ENCODE results near the gene NOC4L. TPM values are rescaled to one million over a fixed set of nuclear protein-coding genes. Genes with fewer than 3 reads are reported as not detected.
"Not testable (repeated sequence)": the region's sequence is repeated elsewhere in the genome, so short reads cannot be mapped to it uniquely, and the experiment has no call there.

NOC4L gene
- polyA plus RNA-seq, 1 of the 3 experiments (the other 2 are of a cell fraction), result 12.9 TPM

- Histone ChIP-seq H3F3A (replicated peaks; ENCODE audit: insufficient read depth) (no peaks in the 10 kb centered on the region), H3K9me3 (no peaks in the 10 kb centered on the region), H3K4me1 (ENCODE audit: control insufficient read depth in 1 of 2, insufficient read depth in 2 of 2, low read depth in 1 of 2, low read length in 1 of 2) (peaks cover 0 to 12% of the 10 kb centered on the region in 2 experiments; a peak in 1 of 4 replicates), H3K9ac (no peak overlapping the region), H3K4me2 (no peak overlapping the region), H3K36me3 (replicated peaks in 1 of 2; ENCODE audit: control insufficient read depth in 1 of 2, insufficient read depth in 2 of 2, low read length in 1 of 2) (peaks cover 0 to 21% of the 10 kb centered on the region in 2 experiments), H2AFZ (ENCODE audit: low read depth) (no peak overlapping the region), H3K27ac (ENCODE audit: low read depth in 2 of 2, low read length in 1 of 2) (no peak overlapping the region), H3K27me3 (ENCODE audit: insufficient read depth) (no peaks in the 10 kb centered on the region), H4K20me1 (ENCODE audit: insufficient read depth) (0 out of 2 replicates have a peak, but pooled peaks cover under 1% of the 10 kb centered on the region), H3K79me2 (ENCODE audit: insufficient read depth) (peaks cover 28% of the 10 kb centered on the region), H3K9me2 (no peaks in the 10 kb centered on the region), H3K4me3 (ENCODE audit: low read depth in 2 of 2, low read length in 1 of 2) (no peak overlapping the region)
- POLR2A ChIA-PET, result no interaction called here
- no peak for TF ChIP-seq EP300 (IDR thresholded peaks at IDR 0.05; ENCODE audit: borderline replicate concordance in 1 of 2, low read depth in 1 of 2, low read length in 1 of 2)
- TF ChIP-seq SIN3A (IDR thresholded peaks at IDR 0.05; ENCODE audit: borderline replicate concordance, low read depth, low read length), result no peak
- no peak for TF ChIP-seq TCF12 (IDR thresholded peaks at IDR 0.05)
- no peak for TF ChIP-seq CTCF (IDR thresholded peaks at IDR 0.05)
- no peak for TF ChIP-seq FOSL2 (IDR thresholded peaks at IDR 0.05; ENCODE audit: borderline replicate concordance, low read depth)
- TF ChIP-seq CHD2 (IDR thresholded peaks at IDR 0.05; ENCODE audit: low read length, partially characterized antibody), result no peak
- no peak for TF ChIP-seq RFX5 (IDR thresholded peaks at IDR 0.05; ENCODE audit: low read length)
- no peak for TF ChIP-seq NRF1 (IDR thresholded peaks at IDR 0.05; ENCODE audit: low read depth, low read length)
- no peak for TF ChIP-seq JUND (IDR thresholded peaks at IDR 0.05)
- no peak for TF ChIP-seq SMC3 (IDR thresholded peaks at IDR 0.05; ENCODE audit: low read depth, low read length)
- TF ChIP-seq RXRA (IDR thresholded peaks at IDR 0.05; ENCODE audit: borderline replicate concordance, low read depth), result no peak
- no peak for TF ChIP-seq REST (IDR thresholded peaks at IDR 0.05; ENCODE audit: low read depth, low read length)
- TF ChIP-seq PBX3 (IDR thresholded peaks at IDR 0.05), result no peak
- no peak for DNase-seq
- CTCF ChIA-PET, result interaction anchor here (1.2 kb wide), 1 partner anchor 265 kb away, joined by 5 read pairs; no protein-coding TSS in a partner anchor
- 93% methylated on average over 25 of the region's 41 CpGs for WGBS (ENCODE audit: low lambda C conversion rate)
Observed at GRCh38 chr12:132148368-132149045, 4.2 kb downstream of the NOC4L start.

GRCh38 chr12:132149526-132149925 lies 5.3 kb downstream of the NOC4L start:
- H3K4me1 ChIP-seq (ENCODE audit: control insufficient read depth in 1 of 2, insufficient read depth in 2 of 2, low read depth in 1 of 2, low read length in 1 of 2), result peaks cover 0 to 12% of the 10 kb centered on the region in 2 experiments; a peak in 1 of 4 replicates
- 90% methylated on average over 30 of the region's 32 CpGs for WGBS (ENCODE audit: low lambda C conversion rate)
- H3K27me3 ChIP-seq (ENCODE audit: insufficient read depth), result not testable (repeated sequence)

More at GRCh38 chr12:132149526-132149925, 5.3 kb downstream of the NOC4L start:
- CTCF ChIA-PET; H3K9me3 ChIP-seq; H3F3A ChIP-seq (replicated peaks; ENCODE audit: insufficient read depth); H4K20me1 ChIP-seq (ENCODE audit: insufficient read depth); H3K4me3 ChIP-seq (ENCODE audit: low read depth in 2 of 2, low read length in 1 of 2); H3K27ac ChIP-seq (ENCODE audit: low read depth in 2 of 2, low read length in 1 of 2); H3K4me2 ChIP-seq; POLR2A ChIA-PET; H3K9ac ChIP-seq; H2AFZ ChIP-seq (ENCODE audit: low read depth); DNase-seq; H3K9me2 ChIP-seq: not testable (repeated sequence)
- H3K36me3 ChIP-seq (replicated peaks in 1 of 2; ENCODE audit: control insufficient read depth in 1 of 2, insufficient read depth in 2 of 2, low read length in 1 of 2), result peaks cover 0 to 21% of the 10 kb centered on the region in 2 experiments
- H3K79me2 ChIP-seq (ENCODE audit: insufficient read depth), result peaks cover 24% of the 10 kb centered on the region

Measured in SK-N-SH (cell line).